ENCODE measurements around the gene PLXNA1. TPM values are rescaled to one million over a fixed set of nuclear protein-coding genes. Genes with fewer than 3 reads are reported as not detected.

PLXNA1 gene
- 17.5 to 23.4 TPM (median 21.8 TPM) in 5 replicates for total RNA-seq (2022; extraction: Qiagen RNA extraction; ENCODE audit: low read depth)

DNA sequence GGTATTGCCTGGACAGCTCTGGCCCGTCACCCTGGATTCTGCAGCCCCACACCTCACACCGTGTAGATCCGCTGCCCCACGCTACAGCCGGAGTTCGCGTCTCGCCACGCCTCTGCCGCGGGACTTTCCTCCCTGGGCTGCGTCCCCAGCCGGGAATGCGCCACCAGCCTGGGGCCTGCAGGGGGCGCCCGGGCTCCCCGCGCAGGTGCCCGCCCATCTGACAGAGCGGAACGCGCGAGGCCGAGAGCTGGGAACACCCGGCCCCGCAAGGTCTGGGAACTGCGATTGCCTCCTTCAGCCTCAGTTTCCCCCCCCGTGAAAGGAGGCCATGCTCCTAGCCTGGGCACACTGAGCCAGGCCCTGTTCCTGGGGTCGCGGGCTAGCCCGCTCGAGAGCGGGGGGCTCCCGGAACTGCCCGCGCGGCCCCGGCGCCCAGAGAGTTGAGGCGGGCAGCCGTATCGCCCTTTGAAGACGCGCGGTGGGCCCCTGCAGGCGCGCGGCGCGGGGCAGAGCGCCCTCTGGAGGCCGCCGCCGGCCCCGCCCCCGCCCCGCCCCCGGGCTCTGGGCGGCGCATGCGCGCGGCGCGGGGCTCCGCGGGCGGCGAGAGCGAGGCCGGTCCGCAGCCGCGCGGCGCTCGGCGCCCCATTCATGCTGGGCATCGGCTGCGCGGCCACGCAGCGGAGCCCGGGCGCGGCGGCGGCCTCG lies at the start of gene PLXNA1:
Gene PLXNA1 (plus strand): TSS at position 645 of the 705 bp plus-strand sequence. CDS start 5,479 bp downstream, outside the sequence.

Other genes starting within 250 kb of the PLXNA1 start
- not detected in 5 replicates for gene PRR23E, start 210.0 kb downstream of the PLXNA1 start, total RNA-seq (2022; extraction: Qiagen RNA extraction; ENCODE audit: low read depth)